HG03460 (cell line): ENCODE results near the gene NUP210.
"Not testable (repeated sequence)": the region's sequence is repeated elsewhere in the genome, so short reads cannot be mapped to it uniquely, and the experiment has no call there.

Experiments
- ATAC-seq: cut with Tn5 transposase; IDR thresholded peaks from one replicate; pipeline ENCODE4 v1.9.1; 2021; ENCODE audit not compliant: unreplicated experiment

NUP210 gene

DNA sequence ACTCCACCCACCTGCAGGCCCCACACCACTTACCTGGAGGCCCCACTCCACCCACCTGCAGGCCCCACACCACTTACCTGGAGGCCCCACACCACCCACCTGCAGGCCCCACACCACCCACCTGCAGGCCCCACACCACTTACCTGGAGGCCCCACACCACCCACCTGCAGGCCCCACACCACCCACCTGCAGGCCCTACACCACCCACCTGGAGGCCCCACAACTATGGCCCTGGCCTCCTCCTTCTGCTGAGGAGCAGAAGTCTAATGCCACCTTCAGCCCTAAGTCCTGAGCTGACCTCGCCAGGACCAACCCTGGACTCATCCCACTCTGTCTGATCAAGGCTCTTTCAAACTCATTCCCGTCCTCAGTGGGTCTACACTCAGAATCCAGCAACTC is 42.4 kb downstream of the NUP210 start:
- not testable (repeated sequence) for ATAC-seq

GRCh38 chr3:13377021-13377420 is 43.1 kb downstream of the NUP210 start:
- no peak for ATAC-seq

GRCh38 chr3:13376091-13376490 is 44.0 kb downstream of the NUP210 start:
- ATAC-seq: no peak

GRCh38 chr3:13375464-13375863 is 44.7 kb downstream of the NUP210 start:
- no peak for ATAC-seq

DNA sequence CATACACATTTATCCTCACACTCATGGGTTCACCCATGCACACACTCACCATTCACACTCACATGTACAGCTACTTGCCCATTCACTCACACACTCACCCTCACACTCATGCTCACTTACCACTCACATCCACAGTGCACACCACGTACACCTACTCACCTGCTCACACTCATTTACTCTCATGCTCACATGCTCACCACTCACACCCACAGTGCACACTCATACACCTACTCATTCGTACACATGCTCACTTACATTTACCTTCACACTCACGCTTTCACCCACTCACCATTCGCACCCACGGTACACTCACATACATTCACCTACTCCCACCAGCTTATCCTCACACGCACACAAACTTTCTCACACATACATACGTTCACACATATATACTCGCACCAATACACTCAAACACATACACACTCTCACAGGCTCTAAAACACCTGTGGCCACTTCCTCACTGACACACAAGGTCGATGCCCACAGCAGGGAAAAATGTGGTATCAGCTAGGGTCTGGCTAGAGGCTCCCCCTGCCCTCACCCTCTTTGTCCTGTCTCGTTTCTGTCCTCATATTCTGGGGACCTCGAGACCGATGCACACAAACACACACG is 46.0 kb downstream of the NUP210 start:
- ATAC-seq: no peak

GRCh38 chr3:13372656-13373055 is 47.5 kb downstream of the NUP210 start:
- ATAC-seq: no peak

DNA sequence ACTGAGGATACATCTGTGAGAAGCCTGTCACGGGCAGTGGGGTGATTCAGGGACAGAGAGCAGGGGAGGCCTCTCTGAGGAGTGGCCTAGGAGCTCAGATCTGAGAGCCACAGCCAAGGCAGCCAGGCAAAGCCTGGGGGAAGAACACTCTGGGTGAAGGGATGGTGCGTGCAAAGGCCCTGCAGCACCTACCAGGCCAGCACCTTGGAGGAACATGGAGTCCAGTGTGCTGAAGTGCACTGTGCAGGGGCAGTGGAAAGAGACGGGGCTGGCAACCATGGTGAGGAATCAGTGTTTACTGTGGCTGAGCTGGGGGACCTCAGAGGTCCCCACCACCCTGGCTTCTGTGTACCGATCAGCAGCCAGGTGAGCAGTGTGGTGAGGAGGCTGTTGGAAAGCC is 48.0 kb downstream of the NUP210 start:
- no peak for ATAC-seq

- ATAC-seq: no peak
Observed at GRCh38 chr3:13371100-13372075, 48.7 kb downstream of the NUP210 start.

GRCh38 chr3:13370609-13371008 is 49.5 kb downstream of the NUP210 start:
- ATAC-seq: no peak

DNA sequence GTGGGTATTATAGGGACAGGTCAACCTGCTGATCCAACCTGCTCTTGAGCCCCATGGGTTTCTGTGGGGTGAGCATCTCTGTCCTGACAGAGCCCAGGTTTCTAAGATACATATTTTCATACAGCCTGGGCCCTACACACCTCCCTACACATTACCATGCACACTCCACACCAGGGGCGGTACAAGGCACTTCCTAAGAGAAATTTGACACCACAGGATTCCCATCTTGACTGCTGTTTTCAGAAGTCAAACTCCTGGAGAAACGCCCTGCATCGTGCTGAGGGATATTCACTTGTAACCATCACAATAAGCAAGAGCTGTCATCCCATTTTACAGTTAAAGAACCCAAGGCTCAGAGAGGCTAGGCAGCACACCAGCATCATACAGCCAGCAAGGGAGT is 50.1 kb downstream of the NUP210 start:
- no peak for ATAC-seq

DNA sequence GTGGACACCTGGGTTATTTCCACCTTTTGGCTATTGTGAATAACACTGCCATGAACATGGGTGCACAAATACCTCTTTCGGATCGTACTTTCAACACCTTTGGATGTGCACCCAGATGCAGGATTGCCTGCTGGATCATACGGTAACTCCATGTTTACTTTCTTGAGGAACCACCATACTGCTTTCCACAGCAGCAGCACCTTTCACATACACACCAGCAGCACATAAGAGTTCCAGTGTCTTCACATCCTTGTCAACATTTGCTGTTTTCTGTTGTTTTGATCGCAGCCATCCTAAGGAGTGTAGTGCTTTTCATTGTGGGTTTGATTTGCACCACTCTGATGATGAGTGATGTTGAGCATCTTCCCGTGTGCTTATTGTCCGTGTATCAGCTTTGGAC is 51.3 kb downstream of the NUP210 start:
- ATAC-seq: no peak

DNA sequence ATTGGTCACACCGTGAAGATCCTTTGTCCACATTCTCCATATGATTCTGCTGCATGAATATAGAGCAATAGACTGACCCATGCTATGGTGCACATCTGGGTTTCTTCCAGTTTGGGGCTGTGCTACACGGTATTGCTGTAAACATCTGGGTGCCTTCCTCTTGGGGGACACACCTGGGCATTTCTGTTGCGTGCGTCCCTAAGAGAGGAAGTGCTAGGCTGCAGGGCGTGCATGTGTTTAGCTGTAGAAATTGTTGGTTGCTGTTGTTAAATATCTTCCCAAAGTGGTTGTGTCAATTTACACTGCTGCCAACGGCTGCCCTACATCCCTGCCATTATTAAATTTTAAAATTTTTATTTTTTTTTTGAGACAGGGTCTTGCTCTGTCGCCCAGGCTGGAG is 52.4 kb downstream of the NUP210 start:
- no peak for ATAC-seq

DNA sequence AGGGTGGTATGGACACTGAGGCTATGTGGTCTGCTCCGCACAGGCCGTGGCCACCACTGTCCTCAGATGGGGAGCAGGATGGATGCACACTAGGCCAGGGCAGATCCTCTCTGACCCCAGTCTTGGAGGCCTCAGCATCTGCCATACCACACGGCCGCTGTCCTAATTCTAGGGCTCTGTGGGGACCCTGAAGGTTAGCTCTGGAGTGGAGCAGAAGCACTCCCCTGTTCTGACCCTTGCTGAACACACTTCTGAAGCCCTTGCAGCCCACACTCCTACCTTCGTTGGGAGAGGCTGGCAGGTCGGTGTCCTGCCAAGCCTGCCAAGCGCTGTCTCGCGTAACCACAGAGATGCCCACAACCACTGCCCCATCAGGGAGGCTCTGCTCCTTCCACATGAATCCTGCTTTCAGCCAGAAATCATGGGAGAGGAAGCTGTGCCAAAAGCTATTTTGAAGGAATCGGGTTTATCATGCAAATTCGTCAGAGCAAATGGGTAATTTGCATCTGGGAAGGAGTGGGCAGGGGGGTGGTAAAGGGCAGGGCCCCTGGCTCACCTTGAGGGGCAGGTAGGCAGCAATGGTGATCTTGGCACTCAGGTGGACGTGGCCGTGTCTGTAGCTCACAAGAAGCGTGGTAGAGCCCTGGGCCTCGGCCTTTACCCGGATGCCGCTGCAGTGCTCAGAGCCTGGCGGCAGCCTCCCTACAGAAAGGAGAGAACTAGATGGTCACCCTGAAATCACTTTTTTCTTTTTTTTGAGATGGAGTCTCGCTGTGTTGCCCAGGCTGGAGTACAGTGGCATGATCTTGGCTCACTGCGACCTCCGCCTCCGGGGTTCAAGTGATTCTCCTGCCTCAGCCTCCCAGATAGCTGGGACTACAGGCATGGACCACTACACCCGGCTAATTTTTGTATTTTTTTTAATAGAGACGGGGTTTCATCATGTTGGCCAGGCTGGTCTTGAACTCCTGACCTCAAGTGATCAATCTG is 54.4 kb downstream of the NUP210 start:
- ATAC-seq: no peak

GRCh38 chr3:13364602-13365271 is 55.4 kb downstream of the NUP210 start:
- no peak for ATAC-seq

DNA sequence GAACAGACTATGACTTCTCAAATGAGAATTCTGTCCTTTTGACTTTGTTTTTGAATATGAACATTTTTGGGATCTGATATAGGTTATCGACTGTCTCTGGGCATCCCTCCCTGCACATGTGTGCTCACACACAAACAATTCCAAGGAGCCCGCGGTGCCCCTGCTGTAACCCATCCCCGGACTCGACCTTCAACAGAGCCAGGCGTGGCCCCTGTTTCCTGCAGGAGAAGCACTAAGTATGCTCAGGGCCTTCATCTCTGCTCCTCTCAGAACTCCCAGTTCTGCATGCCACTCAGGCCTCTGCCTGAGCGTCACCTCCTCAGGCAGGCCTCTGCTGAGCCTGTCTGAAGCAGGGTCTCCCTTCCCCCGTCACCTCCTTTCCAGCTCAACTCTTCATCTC is 57.6 kb downstream of the NUP210 start:
- no peak for ATAC-seq

GRCh38 chr3:13359916-13360315 is 60.2 kb downstream of the NUP210 start:
- no peak for ATAC-seq

DNA sequence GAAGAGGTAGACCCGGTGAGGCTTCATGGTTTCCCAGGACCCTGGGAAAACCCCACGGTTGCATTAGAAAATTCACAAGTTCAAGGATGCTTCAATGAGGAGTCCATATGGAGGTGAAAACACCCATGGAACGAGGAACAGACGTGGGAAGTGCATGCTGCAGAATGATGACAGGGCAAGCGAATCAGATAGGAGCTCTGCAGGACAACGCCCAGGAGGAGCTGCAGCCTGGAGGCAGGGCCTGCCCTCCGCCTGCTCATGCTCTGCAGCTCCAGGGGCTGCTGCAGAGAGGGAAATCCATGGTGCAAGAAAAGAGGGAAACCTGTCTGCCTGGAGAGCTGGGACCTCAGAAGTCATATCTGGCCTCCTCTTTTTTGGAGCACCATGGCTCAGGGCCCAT is 61.5 kb downstream of the NUP210 start:
- ATAC-seq: no peak

DNA sequence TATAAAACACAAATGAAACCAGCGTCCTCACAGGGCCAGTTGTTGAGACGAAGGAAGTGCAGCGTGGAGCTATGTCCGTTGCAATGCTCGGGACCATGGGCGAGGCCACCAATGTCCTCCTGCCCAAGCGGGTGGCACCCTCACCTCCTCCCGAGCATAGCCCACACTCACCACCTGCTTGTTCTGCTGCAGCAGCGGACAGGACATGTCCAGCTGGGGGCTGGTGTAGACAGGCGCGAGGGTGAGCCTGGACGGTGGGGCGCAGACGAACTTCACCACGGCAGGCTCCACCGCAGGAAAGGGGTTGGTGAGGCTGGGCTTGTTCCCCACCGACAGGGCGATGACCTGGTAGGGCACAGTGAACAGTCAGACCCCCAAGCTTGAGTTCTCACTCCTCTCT is 62.1 kb downstream of the NUP210 start:
- ATAC-seq: no peak

- no peak for ATAC-seq
Observed at GRCh38 chr3:13357074-13357473, 63.0 kb downstream of the NUP210 start.

DNA sequence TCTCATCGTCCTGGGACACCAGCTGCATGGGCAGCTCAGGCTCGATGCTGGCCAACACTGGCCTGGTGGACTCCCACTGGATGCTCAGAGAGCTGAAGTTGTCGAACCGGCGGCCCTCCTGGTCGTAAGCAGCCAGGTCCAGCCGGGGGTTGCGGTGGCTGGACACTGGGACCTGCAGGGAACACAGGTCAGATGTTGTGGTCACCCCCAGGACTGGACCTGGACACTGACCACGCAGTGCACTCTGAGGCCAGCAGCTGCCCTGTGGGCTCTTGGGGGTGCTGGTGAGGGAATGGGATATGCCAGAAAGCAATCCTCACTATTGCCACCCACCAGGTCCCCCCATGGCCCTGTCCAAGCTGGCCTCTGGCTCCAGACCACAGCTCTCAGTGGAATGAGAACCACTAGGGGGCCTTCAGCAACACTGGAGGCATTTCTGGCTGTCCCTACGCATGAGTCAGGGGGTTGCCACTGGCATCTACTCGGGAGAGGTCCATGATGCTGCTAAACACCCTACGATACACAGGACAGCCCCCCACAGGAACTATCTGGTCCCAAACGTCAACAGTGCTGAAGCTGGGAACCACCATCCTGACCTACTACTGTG is 66.1 kb downstream of the NUP210 start:
- no peak for ATAC-seq
